Endodermal cell (in vitro differentiated cells): ENCODE results near the gene OXGR1. TPM values are rescaled to one million over a fixed set of nuclear protein-coding genes. Genes with fewer than 3 reads are reported as not detected.

Experiments
- DNase-seq: peaks from one replicate; pipeline ENCODE4 v3.0.0-alpha.2; 2017
- H3K27ac ChIP-seq: 2 replicates; pipeline ENCODE4 v1.5.1; 2013; ENCODE audit warnings: mild to moderate bottlenecking, low read depth, low read length, moderate library complexity
- H3K27me3 ChIP-seq: 2 replicates; pipeline ENCODE4 v1.6.1; 2013; ENCODE audit warnings: mild to moderate bottlenecking, low read length, moderate library complexity; ENCODE audit not compliant: insufficient read depth, control insufficient read depth, poor library complexity, severe bottlenecking
- H3K36me3 ChIP-seq: 2 replicates; pipeline ENCODE4 v1.7.0; 2013; ENCODE audit warnings: mild to moderate bottlenecking, low read length, moderate library complexity; ENCODE audit not compliant: control insufficient read depth, insufficient read depth
- H3K4me1 ChIP-seq: one replicate; pipeline ENCODE4 v1.7.0; 2013; ENCODE audit warnings: low read length; ENCODE audit not compliant: control insufficient read depth, insufficient read depth
- H3K4me3 ChIP-seq: 2 replicates; pipeline ENCODE4 v1.5.1; 2013; ENCODE audit warnings: mild to moderate bottlenecking, low read length, moderate library complexity
- H3K9ac ChIP-seq: 2 replicates; pipeline ENCODE4 v1.6.1; 2013; ENCODE audit warnings: mild to moderate bottlenecking, low read length, moderate library complexity; ENCODE audit not compliant: poor library complexity, severe bottlenecking; ENCODE audit errors: extremely low read depth
- H3K9me3 ChIP-seq: 2 replicates; pipeline ENCODE4 v1.6.1; 2013; ENCODE audit warnings: mild to moderate bottlenecking, low read length, moderate library complexity; ENCODE audit not compliant: control insufficient read depth
- H3K27ac Mint-ChIP-seq: 2 replicates; pipeline ENCODE4 v1.8.0; 2020; ENCODE audit warnings: mixed read lengths
- H3K27me3 Mint-ChIP-seq: 2 replicates; pipeline ENCODE4 v1.8.0; 2021; ENCODE audit warnings: mild to moderate bottlenecking, mixed read lengths; ENCODE audit not compliant: insufficient read depth
- H3K36me3 Mint-ChIP-seq: 2 replicates; pipeline ENCODE4 v1.8.0; 2020; ENCODE audit warnings: low read depth, mixed read lengths
- H3K4me1 Mint-ChIP-seq: 2 replicates; pipeline ENCODE4 v1.8.0; 2020; ENCODE audit warnings: mixed read lengths
- H3K4me3 Mint-ChIP-seq: 2 replicates; pipeline ENCODE4 v1.8.0; 2020; ENCODE audit warnings: mild to moderate bottlenecking, moderate library complexity, mixed read lengths
- H3K9me3 Mint-ChIP-seq: 2 replicates; pipeline ENCODE4 v1.8.0; 2020; ENCODE audit warnings: mild to moderate bottlenecking, mixed read lengths
- WGBS, 2 experiments: methylation state at CpG; one replicate each; pipeline versions ENCODE4 v1.1.5 to v1.1.7; 2013; ENCODE audit warnings: missing lambda C conversion rate in 2 of 2, mixed read lengths in 1 of 2; ENCODE audit not compliant: insufficient coverage in 1 of 2, insufficient read length in 1 of 2; 5-methylcytosine and 5-hydroxymethylcytosine counted together
- total RNA-seq, 2 donors: library from RNA; stranded (reverse); fragmentation: NEBNext Ultra II Directional in 1 of 2; extraction: Animal tissue kit (Norgen Biotek cat#: 25700) in 1 of 2; gene quantifications; 2 replicates in 1 of 2; 3 replicates in 1 of 2; pipeline ENCODE4 v1.2.1, GENCODE V29; 2021
- TF ChIP-seq, protein P1 (sequence below): fragments of 200-600 bp; sonication (generic); conservative IDR thresholded peaks from 2 replicates; pipeline ENCODE4 v1.5.0; 2021; ENCODE audit warnings: antibody characterized with exemption, mild to moderate bottlenecking

OXGR1 gene
- total RNA-seq, 2 donors from 2014 or later: 1.4 to 1.6 TPM

DNA sequence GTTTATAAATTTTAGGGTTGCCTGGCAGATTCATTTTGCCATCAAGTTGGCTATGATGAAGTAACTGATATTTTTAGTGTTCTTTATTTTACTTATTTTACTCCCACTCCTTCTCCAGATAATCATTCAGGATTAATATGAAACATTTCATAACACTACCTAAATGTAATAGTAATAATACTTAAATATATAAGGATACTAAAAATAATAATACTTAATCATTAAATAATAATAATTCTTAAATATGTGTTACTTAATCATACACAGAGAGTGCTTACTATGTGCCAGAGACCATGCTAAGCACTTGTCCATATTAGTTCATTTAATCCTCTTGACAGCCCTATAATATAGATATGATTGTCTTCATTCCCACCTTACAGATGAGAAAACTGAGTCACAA, 23.0 kb upstream of the OXGR1 start:
- Mint-ChIP-seq H3K9me3 (no peaks in the 10 kb centered on the region), H3K27ac (no peak overlapping the region)
- no peak overlapping the region for H3K4me3 ChIP-seq

DNA sequence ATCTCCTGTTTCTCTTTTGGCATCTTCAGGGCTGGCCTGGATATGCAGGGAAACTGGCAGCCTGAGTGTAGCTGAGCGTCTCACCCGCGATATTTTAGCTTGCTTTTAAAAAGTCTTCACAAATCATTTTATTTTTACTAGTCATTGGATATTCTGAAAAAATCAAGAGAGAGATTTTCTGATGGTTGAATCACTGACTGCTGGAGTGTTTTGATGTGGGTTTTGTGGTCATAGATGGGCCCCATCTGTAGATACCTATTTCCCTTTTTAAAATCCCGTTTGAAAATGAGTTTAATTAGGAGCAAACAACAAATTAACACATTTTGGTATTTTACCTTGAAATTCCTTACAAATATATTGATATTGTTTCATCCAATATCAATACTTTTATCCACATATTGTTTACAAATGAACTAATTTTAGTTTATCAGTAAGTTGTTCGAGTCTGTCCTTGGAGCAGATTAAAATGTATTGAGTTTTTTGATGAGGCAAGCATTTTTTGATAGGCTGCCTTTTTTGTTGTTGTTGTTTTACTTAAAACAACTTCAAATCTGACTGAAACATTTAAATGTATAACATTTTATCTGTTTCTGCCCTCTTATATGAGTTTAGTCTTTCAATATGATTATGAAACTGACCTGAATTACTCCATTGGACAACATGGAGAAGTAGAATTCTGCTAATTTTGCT, 21.5 kb upstream of the OXGR1 start:
- no peak overlapping the region for H3K9ac ChIP-seq
- H3K4me3 ChIP-seq: no peak overlapping the region
- Mint-ChIP-seq H3K27me3 (peaks cover 51% of the 10 kb centered on the region), H3K36me3 (no peaks in the 10 kb centered on the region), H3K4me1 (no peaks in the 10 kb centered on the region), H3K27ac (no peak overlapping the region), H3K4me3 (no peak overlapping the region), H3K9me3 (no peaks in the 10 kb centered on the region)
- H3K4me1 ChIP-seq: no peaks in the 10 kb centered on the region
- WGBS, 2 experiments: 96% methylated on average over 4 of the region's 5 CpGs; no CpG with 5 or more reads in 1 of the 2 experiments
- no peaks in the 10 kb centered on the region for H3K36me3 ChIP-seq
- no peaks in the 10 kb centered on the region for H3K9me3 ChIP-seq
- peaks cover 10% of the 10 kb centered on the region for H3K27me3 ChIP-seq
- no peak for DNase-seq
- H3K27ac ChIP-seq: no peak overlapping the region
- TF ChIP-seq, protein P1, sequence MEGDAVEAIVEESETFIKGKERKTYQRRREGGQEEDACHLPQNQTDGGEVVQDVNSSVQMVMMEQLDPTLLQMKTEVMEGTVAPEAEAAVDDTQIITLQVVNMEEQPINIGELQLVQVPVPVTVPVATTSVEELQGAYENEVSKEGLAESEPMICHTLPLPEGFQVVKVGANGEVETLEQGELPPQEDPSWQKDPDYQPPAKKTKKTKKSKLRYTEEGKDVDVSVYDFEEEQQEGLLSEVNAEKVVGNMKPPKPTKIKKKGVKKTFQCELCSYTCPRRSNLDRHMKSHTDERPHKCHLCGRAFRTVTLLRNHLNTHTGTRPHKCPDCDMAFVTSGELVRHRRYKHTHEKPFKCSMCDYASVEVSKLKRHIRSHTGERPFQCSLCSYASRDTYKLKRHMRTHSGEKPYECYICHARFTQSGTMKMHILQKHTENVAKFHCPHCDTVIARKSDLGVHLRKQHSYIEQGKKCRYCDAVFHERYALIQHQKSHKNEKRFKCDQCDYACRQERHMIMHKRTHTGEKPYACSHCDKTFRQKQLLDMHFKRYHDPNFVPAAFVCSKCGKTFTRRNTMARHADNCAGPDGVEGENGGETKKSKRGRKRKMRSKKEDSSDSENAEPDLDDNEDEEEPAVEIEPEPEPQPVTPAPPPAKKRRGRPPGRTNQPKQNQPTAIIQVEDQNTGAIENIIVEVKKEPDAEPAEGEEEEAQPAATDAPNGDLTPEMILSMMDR: no peak

More for the DNA sequence above, 23.0 kb upstream of the OXGR1 start:
- H3K9ac ChIP-seq: no peak overlapping the region
- Mint-ChIP-seq H3K27me3 (peaks cover 48% of the 10 kb centered on the region), H3K4me3 (no peak overlapping the region), H3K36me3 (no peaks in the 10 kb centered on the region), H3K4me1 (no peaks in the 10 kb centered on the region)
- DNase-seq: no peak
- H3K9me3 ChIP-seq: no peaks in the 10 kb centered on the region
- no peaks in the 10 kb centered on the region for H3K36me3 ChIP-seq
- H3K27ac ChIP-seq: no peak overlapping the region
- TF ChIP-seq, protein P1: no peak
- peaks cover 10% of the 10 kb centered on the region for H3K27me3 ChIP-seq
- no peaks in the 10 kb centered on the region for H3K4me1 ChIP-seq

DNA sequence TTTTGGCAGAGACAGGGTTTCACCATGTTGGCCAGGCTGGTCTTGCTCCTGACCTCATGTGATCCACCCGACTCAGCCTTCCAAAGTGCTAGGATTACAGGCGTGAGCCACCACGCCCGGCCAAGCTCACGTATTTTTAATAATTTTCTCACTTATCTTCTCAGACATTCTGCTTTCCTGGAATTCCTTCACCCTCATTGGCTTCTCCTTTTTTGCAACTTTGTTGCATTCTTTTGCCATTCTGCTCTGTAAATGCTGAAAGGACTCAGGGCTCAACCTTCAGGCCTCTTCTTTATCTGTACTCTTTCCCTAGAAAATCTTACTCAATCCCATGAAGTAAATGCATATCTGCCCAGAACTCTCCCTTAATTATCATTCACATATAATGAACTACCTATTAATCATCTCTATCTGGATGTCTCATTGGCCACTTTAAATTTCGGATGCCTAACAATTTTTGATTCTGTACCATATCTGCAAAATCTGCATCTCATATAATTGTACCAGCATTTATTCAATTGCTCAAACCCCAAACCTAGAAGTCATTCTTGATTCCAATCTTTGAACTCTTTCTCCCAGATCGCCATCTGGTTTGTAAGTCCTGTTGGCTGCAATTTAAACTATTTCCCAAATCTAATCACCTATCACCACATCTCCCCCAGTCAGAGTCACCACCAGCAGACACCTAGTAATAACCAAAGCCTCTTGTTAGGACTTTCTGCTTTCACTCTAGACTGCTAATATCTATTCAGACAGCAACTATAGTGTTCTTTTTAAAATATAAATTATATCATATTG, 18.2 kb upstream of the OXGR1 start:
- TF ChIP-seq, protein P1: no peak
- H3K9ac ChIP-seq: no peak overlapping the region
- no peaks in the 10 kb centered on the region for H3K36me3 ChIP-seq
- 85 to 88% methylated on average over 7 of the region's 7 CpGs for WGBS, 2 experiments
- no peaks in the 10 kb centered on the region for H3K4me1 ChIP-seq
- no peaks in the 10 kb centered on the region for H3K9me3 ChIP-seq
- Mint-ChIP-seq H3K36me3 (no peaks in the 10 kb centered on the region), H3K27me3 (peaks cover 55% of the 10 kb centered on the region), H3K4me3 (no peak overlapping the region), H3K27ac (no peak overlapping the region), H3K9me3 (no peaks in the 10 kb centered on the region), H3K4me1 (no peaks in the 10 kb centered on the region)
- no peak overlapping the region for H3K27ac ChIP-seq
- H3K27me3 ChIP-seq: peaks cover 9% of the 10 kb centered on the region
- H3K4me3 ChIP-seq: no peak overlapping the region
- DNase-seq: no peak
